Gastrocnemius medialis (tissue), 4 donors: ENCODE measurements around the gene PRMT3.

Source experiments
- CTCF ChIP-seq, 5 experiments: fragments of 450-650 bp in 3 of 5; fragments of 200-600 bp in 2 of 5; sonication (generic) in 2 of 5; IDR thresholded peaks in 4 of 5; conservative IDR thresholded peaks in 1 of 5; 1 replicate in 4 of 5; 2 replicates in 1 of 5; pipeline ENCODE4 v1.5.1; 2016 to 2019; ENCODE audit warnings: antibody characterized with exemption in 5 of 5, mild to moderate bottlenecking in 3 of 5, moderate library complexity in 3 of 5
- POLR2A ChIP-seq, 2 donors: fragments of 450-650 bp; IDR thresholded peaks; one replicate each; pipeline ENCODE4 v1.6.1; 2017; ENCODE audit warnings: antibody characterized with exemption in 2 of 2, mild to moderate bottlenecking in 2 of 2, moderate library complexity in 2 of 2

GRCh38 chr11:20489948-20490347 lies 102.4 kb downstream of the PRMT3 start:
- no peak for TF ChIP-seq CTCF (IDR thresholded peaks at IDR 0.05 in 4 of 5, conservative IDR thresholded peaks at IDR 0.05 in 1 of 5)
- no peak for TF ChIP-seq POLR2A (IDR thresholded peaks at IDR 0.05)
